IMR-90 (cell line): ENCODE results near the gene MEF2C. TPM values are rescaled to one million over a fixed set of nuclear protein-coding genes. Genes with fewer than 3 reads are reported as not detected.

Experiments
- ATAC-seq: fragments of 200-7000 bp; cut with Tn5 transposase; 2 replicates; pipeline ENCODE4 v1.9.1; 2020; ENCODE audit warnings: low read depth, mild to moderate bottlenecking, moderate library complexity
- BruUV-seq: library from RNA; stranded (reverse); fragments of 400-500 nt; replicated peaks from 2 replicates; lab custom pipeline; 2021; lab: Mats Ljungman, UMichigan
- CTCF ChIA-PET: fragments of 300-600 bp; formaldehyde crosslinking; extraction: SDS; loops from one replicate; lab custom pipeline; 2021; ENCODE audit warnings: antibody characterized with exemption; lab: Yijun Ruan, JAX
- POLR2A ChIA-PET: fragments of 300-600 bp; sonication (Branson Sonifier 250); formaldehyde crosslinking; loops from one replicate; lab custom pipeline; 2022; ENCODE audit warnings: antibody characterized with exemption; ENCODE audit not compliant: unreplicated experiment; lab: Charles Lee
- DNase-seq: peaks from one replicate; pipeline ENCODE4 v3.0.0; 2013
- H2AFZ ChIP-seq: replicated peaks from 2 replicates; pipeline ENCODE3; 2013; ENCODE audit warnings: low read length, mild to moderate bottlenecking; ENCODE audit not compliant: poor library complexity
- H2AK5ac ChIP-seq: 2 replicates; pipeline ENCODE4 v1.6.1; 2013; ENCODE audit warnings: low read depth, low read length, inconsistent platforms
- H2AK9ac ChIP-seq: replicated peaks from 2 replicates; pipeline ENCODE3; 2013; ENCODE audit warnings: mild to moderate bottlenecking, low read depth, low read length, moderate library complexity; ENCODE audit not compliant: poor library complexity
- H2BK120ac ChIP-seq: 2 replicates; pipeline ENCODE4 v1.6.1; 2013; ENCODE audit warnings: low read depth, low read length, inconsistent platforms
- H2BK15ac ChIP-seq: 3 replicates; pipeline ENCODE4 v1.6.1; 2013; ENCODE audit warnings: low read depth, low read length, inconsistent platforms
- H2BK20ac ChIP-seq: 2 replicates; pipeline ENCODE4 v1.6.1; 2013; ENCODE audit warnings: low read depth, mild to moderate bottlenecking, inconsistent platforms, low read length, moderate library complexity
- H2BK5ac ChIP-seq: 2 replicates; pipeline ENCODE4 v1.6.1; 2013; ENCODE audit warnings: mild to moderate bottlenecking, low read depth, low read length, inconsistent platforms; ENCODE audit not compliant: poor library complexity, severe bottlenecking
- H3K14ac ChIP-seq: replicated peaks from 2 replicates; pipeline ENCODE4 v1.6.1; 2013; ENCODE audit warnings: low read depth, low read length, inconsistent platforms
- H3K18ac ChIP-seq: 2 replicates; pipeline ENCODE4 v1.6.1; 2013; ENCODE audit warnings: low read depth, low read length, control low read depth
- H3K23ac ChIP-seq: 2 replicates; pipeline ENCODE4 v1.6.1; 2013; ENCODE audit warnings: low read depth, low read length, inconsistent platforms
- H3K27ac ChIP-seq: 2 replicates; pipeline ENCODE4 v1.5.1; 2013; ENCODE audit warnings: mild to moderate bottlenecking, control low read depth, low read length; ENCODE audit not compliant: insufficient read depth
- H3K27me3 ChIP-seq: 2 replicates; pipeline ENCODE4 v1.6.1; 2013; ENCODE audit warnings: low read length; ENCODE audit not compliant: control insufficient read depth, insufficient read depth
- H3K36me3 ChIP-seq: 2 replicates; pipeline ENCODE4 v1.6.1; 2013; ENCODE audit warnings: low read length, mixed read lengths; ENCODE audit not compliant: control insufficient read depth, insufficient read depth
- H3K4ac ChIP-seq: 2 replicates; pipeline ENCODE4 v1.6.1; 2013; ENCODE audit warnings: low read depth, low read length, inconsistent platforms
- H3K4me1 ChIP-seq: 2 replicates; pipeline ENCODE4 v1.6.1; 2013; ENCODE audit warnings: low read length, mixed read lengths; ENCODE audit not compliant: control insufficient read depth, insufficient read depth
- H3K4me2 ChIP-seq: 2 replicates; pipeline ENCODE4 v1.6.1; 2013; ENCODE audit warnings: low read depth, mild to moderate bottlenecking, control low read depth, low read length, moderate library complexity
- H3K4me3 ChIP-seq: 2 replicates; pipeline ENCODE4 v1.5.1; 2013; ENCODE audit warnings: low read depth, mild to moderate bottlenecking, control low read depth, low read length, moderate library complexity; ENCODE audit not compliant: insufficient read depth
- H3K56ac ChIP-seq: 2 replicates; pipeline ENCODE4 v1.6.1; 2013; ENCODE audit warnings: low read length, inconsistent platforms; ENCODE audit not compliant: insufficient read depth; ENCODE audit errors: extremely low read depth
- H3K79me1 ChIP-seq, 2 experiments: 2 replicates each; pipeline ENCODE4 v1.6.1; 2013; ENCODE audit warnings: low read length in 2 of 2, inconsistent platforms in 1 of 2, low read depth in 1 of 2
- H3K9ac ChIP-seq: 2 replicates; pipeline ENCODE4 v1.6.1; 2013; ENCODE audit warnings: low read depth, low read length, control low read depth
- H3K9me1 ChIP-seq: 2 replicates; pipeline ENCODE4 v1.6.1; 2013; ENCODE audit warnings: low read length, inconsistent platforms; ENCODE audit not compliant: insufficient read depth
- H3K9me3 ChIP-seq: 2 replicates; pipeline ENCODE4 v1.6.1; 2013; ENCODE audit warnings: low read length; ENCODE audit not compliant: control insufficient read depth, insufficient read depth
- H4K20me1 ChIP-seq: 2 replicates; pipeline ENCODE4 v1.6.1; 2013; ENCODE audit warnings: low read length, inconsistent platforms; ENCODE audit not compliant: insufficient read depth
- H4K5ac ChIP-seq: 2 replicates; pipeline ENCODE4 v1.6.1; 2013; ENCODE audit warnings: mild to moderate bottlenecking, low read depth, low read length, control low read depth
- H4K8ac ChIP-seq, 2 experiments: 2 replicates each; pipeline ENCODE4 v1.6.1; 2013; ENCODE audit warnings: low read depth in 2 of 2, low read length in 2 of 2, control low read depth in 1 of 2, inconsistent platforms in 1 of 2
- H4K91ac ChIP-seq: 2 replicates; pipeline ENCODE4 v1.6.1; 2013; ENCODE audit warnings: low read depth, low read length, inconsistent platforms; ENCODE audit not compliant: insufficient read depth
- MAFK ChIP-seq: IDR thresholded peaks from 2 replicates; pipeline ENCODE4 v1.6.1; 2012; ENCODE audit warnings: low read depth, low read length, improper control_type of control experiment
- NFE2L2 ChIP-seq: fragments of 150-350 bp; IDR thresholded peaks from 2 replicates; pipeline ENCODE4 v1.6.1; 2016; ENCODE audit warnings: low read depth, mild to moderate bottlenecking, low read length
- WGBS, 2 experiments: methylation state at CpG; one replicate each; pipeline versions ENCODE4 v1.1.5 to v1.1.7; 2013; ENCODE audit warnings: missing lambda C conversion rate in 2 of 2; ENCODE audit not compliant: insufficient read length in 1 of 2; ENCODE audit errors: extremely low coverage in 2 of 2; 5-methylcytosine and 5-hydroxymethylcytosine counted together
- dilution Hi-C: fragments of 300-500 bp; cut with HindIII; formaldehyde crosslinking; loops from one replicate; pipeline ENCODE4 v1.14.3; 2018; ENCODE audit warnings: low sequenced_read_pairs; ENCODE audit not compliant: unreplicated experiment
- in situ Hi-C: fragments of 300-500 bp; cut with MboI; formaldehyde crosslinking; loops from 3 replicates; pipeline ENCODE4 v1.14.3; 2019; ENCODE audit warnings: low sequenced_read_pairs, inconsistent platforms, mixed read lengths
- intact Hi-C: fragments of 100-400 bp; cut with micrococcal nuclease; formaldehyde crosslinking; loops from 2 replicates; pipeline ENCODE4 v1.10.0; 2022
- polyA plus RNA-seq, 3 experiments: library from polyadenylated mRNA; depleted of rRNA; stranded (reverse); fragments of >200 nt; gene quantifications; 2 replicates each; pipeline ENCODE4 v1.2.3, GENCODE V29; 2012; ENCODE audit warnings: low replicate concordance in 1 of 3
- total RNA-seq: library from RNA; depleted of rRNA; stranded (reverse); fragments of >200 nt; gene quantifications from 2 replicates; pipeline ENCODE4 v1.2.3, GENCODE V29; 2012

The MEF2C gene
- total and polyA plus RNA-seq, 2 of the 4 experiments (the other 2 are of a cell fraction) = 1.5 to 6.8 TPM

- no peak for TF ChIP-seq MAFK
Measured at GRCh38 chr5:88674356-88675167, 208.4 kb downstream of the MEF2C start (continued).

GRCh38 chr5:88673253-88674105, 209.5 kb downstream of the MEF2C start:
- POLR2A ChIA-PET = no interaction called here
- intact Hi-C loops (no loop called here), in situ Hi-C loops (no loop called here), dilution Hi-C loops (no loop called here)
- H3K79me1 ChIP-seq = no peaks in the 10 kb centered on the region
- no peaks in the 10 kb centered on the region for H3K9me1 ChIP-seq
- peaks cover 9% of the 10 kb centered on the region; the same call in 1 of the 2 replicates for H3K9me3 ChIP-seq
- peaks cover 68% of the 10 kb centered on the region for H3K27me3 ChIP-seq
- no peak overlapping the region for H4K5ac ChIP-seq
- no peak for ATAC-seq
- H4K8ac ChIP-seq = no peak overlapping the region
- H2AK9ac ChIP-seq = no peak overlapping the region
- no peaks in the 10 kb centered on the region for H3K36me3 ChIP-seq
- DNase-seq = no peak
- H3K9ac ChIP-seq = no peak overlapping the region
- H3K27ac ChIP-seq = no peak overlapping the region
- WGBS, 2 experiments = 0% methylated on average over 3 of the region's 15 CpGs; no CpG with 5 or more reads in 1 of the 2 experiments
- H3K4me1 ChIP-seq = no peaks in the 10 kb centered on the region; the same call in 1 of the 2 replicates
- H2BK15ac ChIP-seq = no peak overlapping the region
- no peak overlapping the region for H3K4me2 ChIP-seq
- H3K23ac ChIP-seq = no peak overlapping the region
- no peak overlapping the region for H2BK20ac ChIP-seq
- H2AFZ ChIP-seq = no peak overlapping the region
- H3K18ac ChIP-seq = no peak overlapping the region
- no peak overlapping the region for H3K56ac ChIP-seq
- no peak overlapping the region for H2BK120ac ChIP-seq
- no peak overlapping the region for H2AK5ac ChIP-seq
- TF ChIP-seq NFE2L2 = no peak
- no TSS peak for BruUV-seq
- H3K4ac ChIP-seq = no peak overlapping the region
- H3K4me3 ChIP-seq = no peak overlapping the region
- CTCF ChIA-PET = interaction anchor here (1.6 kb wide), 1 partner anchor 892 kb away, joined by 4 read pairs; no protein-coding TSS in a partner anchor
- no peak overlapping the region for H2BK5ac ChIP-seq
- no peak overlapping the region for H3K14ac ChIP-seq
- H4K91ac ChIP-seq = no peak overlapping the region
- no peaks in the 10 kb centered on the region for H4K20me1 ChIP-seq
